ELR (cell line): ENCODE measurements around the gene ZHX3.

ENCODE experiments used
- DNase-seq: peaks from one replicate; pipeline ENCODE4 v3.0.0-alpha.2; 2015; ENCODE audit warnings: low read depth

ZHX3 gene

GRCh38 chr20:41317546-41318270 is at the start of gene ZHX3:
Gene ZHX3 (minus strand): TSS chr20:41317731. CDS start chr20:41204916, 112,815 bp downstream.
- DNase-seq: peak; percentile 99

GRCh38 chr20:41367393-41367695 is 49.8 kb upstream of the ZHX3 start:
- DNase-seq: no peak

- DNase-seq: no peak
Observed at GRCh38 chr20:41366546-41367392, 49.2 kb upstream of the ZHX3 start, which contains the start of gene EMILIN3. Gene EMILIN3 (minus strand): TSS chr20:41366818. CDS start chr20:41366634, 184 bp downstream.

GRCh38 chr20:41365777-41366545 is 48.4 kb upstream of the ZHX3 start:
- no peak for DNase-seq

GRCh38 chr20:41364967-41365765 is 47.6 kb upstream of the ZHX3 start:
- DNase-seq: no peak

- DNase-seq: no peak
Observed at GRCh38 chr20:41364236-41364855, 46.8 kb upstream of the ZHX3 start.

GRCh38 chr20:41363601-41364000 is 46.1 kb upstream of the ZHX3 start:
- DNase-seq: no peak

GRCh38 chr20:41362748-41363140 is 45.2 kb upstream of the ZHX3 start:
- no peak for DNase-seq

GRCh38 chr20:41361757-41362747 is 44.5 kb upstream of the ZHX3 start:
- no peak for DNase-seq

GRCh38 chr20:41360831-41361756 is 43.6 kb upstream of the ZHX3 start:
- no peak for DNase-seq

- no peak for DNase-seq
Observed at GRCh38 chr20:41359541-41360011, 42.0 kb upstream of the ZHX3 start.

GRCh38 chr20:41358717-41359116 is 41.2 kb upstream of the ZHX3 start:
- no peak for DNase-seq

GRCh38 chr20:41358230-41358629 is 40.7 kb upstream of the ZHX3 start:
- no peak for DNase-seq

GRCh38 chr20:41357424-41358163 is 40.1 kb upstream of the ZHX3 start:
- no peak for DNase-seq

- DNase-seq: no peak
Observed at GRCh38 chr20:41356951-41357350, 39.4 kb upstream of the ZHX3 start.

- DNase-seq: no peak
Observed at GRCh38 chr20:41355598-41356203, 38.2 kb upstream of the ZHX3 start.

- DNase-seq: no peak
Observed at GRCh38 chr20:41355192-41355591, 37.7 kb upstream of the ZHX3 start.

GRCh38 chr20:41353530-41353929 is 36.0 kb upstream of the ZHX3 start:
- no peak for DNase-seq
